Activated CD8-positive, alpha-beta memory T cell treated with anti-CD3 and anti-CD28 coated beads for 4 hours (primary cell): ENCODE measurements around the gene DNM2.
"Not testable (repeated sequence)": the region's sequence is repeated elsewhere in the genome, so short reads cannot be mapped to it uniquely, and the experiment has no call there.

Experiments
- DNase-seq, 2 donors: peaks; one replicate each; pipeline ENCODE4 v3.0.0-alpha.2; 2020; ENCODE audit warnings: low read depth in 2 of 2

The DNM2 gene

DNA sequence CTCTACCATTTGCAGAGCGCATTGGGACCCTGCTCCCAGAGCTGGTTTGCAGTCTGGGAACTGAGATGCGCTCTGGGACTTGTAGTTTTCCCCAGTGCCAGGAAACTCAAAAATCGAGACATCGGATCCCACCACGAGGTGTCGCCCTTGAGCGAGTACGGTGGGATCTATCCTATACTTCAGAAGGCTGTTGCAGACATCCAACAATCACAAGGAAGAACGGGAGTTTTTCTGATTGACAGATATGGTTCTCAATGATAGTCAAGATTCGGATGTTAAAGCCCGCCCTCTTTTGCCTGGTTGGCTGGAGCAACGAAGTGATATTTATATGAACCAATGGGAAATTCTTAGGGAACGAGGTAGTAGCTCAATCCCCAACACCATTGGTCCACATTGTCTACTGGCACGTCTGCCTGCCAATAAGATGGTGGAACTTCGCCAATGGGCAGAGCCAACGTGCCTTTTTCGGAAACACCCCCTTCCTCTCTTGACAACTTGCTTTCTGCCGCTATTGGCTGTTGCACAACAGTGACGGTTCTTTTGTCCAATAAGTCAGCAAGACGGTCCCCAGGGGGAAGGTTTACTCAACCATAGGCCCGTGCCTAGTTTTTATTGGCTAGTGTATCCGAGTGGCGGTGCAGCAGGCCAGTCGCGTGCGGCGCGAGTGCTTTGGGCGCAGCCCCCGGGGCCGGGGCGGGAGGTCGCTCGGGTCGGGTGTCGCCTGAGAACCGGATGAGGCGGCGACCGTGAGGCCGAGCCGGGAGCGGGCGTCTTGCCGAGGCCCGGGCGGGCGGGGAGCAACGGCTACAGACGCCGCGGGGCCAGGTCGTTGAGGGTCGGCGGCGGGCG, at the start of gene DNM2:
Gene DNM2, plus strand, starts transcription at position 724 of the 849 bp plus-strand sequence. CDS start 164 bp downstream, outside the sequence.
- DNase-seq, result peak; percentile 90 to 93

DNA sequence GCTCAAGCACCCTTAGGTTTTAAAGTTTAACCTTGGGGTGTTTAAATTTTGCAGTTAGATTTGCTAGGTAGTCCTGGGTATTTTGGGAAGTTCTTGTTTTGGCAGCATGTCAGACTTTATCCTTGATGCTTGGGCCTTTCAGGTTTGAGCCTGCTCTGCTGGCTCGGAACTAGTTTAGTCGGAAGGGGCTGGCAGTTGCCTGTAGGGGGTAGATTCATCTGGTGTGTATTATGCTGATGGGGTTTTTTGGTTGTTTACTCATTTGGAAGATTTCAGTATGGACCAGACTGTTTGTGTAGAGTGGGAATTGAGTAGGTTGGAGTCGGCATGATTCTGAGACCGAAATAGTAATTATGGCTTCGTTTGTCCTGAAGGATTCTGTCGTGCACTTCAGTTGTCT, 48.6 kb upstream of the DNM2 start:
- DNase-seq, result no peak

DNA sequence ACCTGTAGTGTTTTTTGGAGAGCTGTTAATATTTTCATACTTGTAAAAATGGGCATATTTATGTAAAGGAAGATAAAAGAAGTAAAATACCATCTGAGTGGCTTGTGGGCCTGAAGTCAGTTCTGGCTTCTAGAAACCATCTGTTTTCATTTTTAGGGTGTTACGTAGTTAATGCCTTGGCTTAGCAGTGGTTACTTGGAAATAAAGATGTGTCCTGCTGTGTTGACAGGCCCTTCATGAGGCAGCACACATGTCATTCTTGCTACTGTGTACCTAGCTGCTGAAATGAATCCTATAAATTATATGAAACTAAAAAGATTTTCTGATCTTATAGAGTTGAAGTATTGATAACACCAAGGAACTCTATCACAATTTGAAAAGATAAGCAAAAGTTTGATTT, 47.7 kb upstream of the DNM2 start:
- no peak for DNase-seq

- no peak for DNase-seq
These were observed 46.7 kb upstream of the DNM2 start for GRCh38 chr19:10670876-10671804.

DNA sequence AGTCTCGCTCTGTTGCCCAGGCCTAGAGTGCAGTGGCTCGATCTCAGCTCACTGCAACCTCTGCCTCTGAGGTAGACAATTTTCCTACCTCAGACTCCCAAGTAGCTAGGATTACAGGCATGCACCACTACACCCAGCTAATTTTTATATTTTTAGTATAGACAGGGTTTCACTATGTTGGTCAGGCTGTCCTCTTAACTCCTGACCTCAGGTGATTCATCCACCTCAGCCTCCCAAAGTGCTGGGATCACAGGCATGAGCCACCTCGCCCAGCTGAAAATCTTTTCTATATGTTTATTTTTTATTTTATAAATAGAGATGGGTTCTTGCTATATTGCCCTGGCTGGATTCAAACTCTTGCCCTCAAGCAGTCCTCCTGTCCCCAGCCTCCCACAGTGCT, 46.0 kb upstream of the DNM2 start:
- DNase-seq, result not testable (repeated sequence)

DNA sequence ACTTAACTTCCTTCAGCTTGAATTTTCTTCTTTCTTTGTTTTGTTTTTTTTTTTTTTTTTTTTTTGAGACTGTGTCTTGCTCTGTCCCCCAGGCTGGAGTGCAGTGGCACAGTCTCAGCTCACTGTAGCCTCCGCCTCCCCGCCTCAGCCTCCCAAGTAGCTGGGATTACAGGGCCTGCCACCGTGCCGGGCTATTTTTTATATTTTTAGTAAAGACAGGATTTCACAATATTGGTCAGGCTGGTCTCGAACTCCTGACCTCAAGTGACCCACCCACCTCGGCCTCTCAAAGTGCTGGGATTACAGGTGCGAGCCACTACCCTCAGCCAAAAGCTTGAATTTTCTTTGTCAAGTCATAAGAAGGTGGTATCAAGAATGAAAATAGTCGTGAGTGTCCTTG, 42.7 kb upstream of the DNM2 start:
- DNase-seq, result not testable (repeated sequence)

DNA sequence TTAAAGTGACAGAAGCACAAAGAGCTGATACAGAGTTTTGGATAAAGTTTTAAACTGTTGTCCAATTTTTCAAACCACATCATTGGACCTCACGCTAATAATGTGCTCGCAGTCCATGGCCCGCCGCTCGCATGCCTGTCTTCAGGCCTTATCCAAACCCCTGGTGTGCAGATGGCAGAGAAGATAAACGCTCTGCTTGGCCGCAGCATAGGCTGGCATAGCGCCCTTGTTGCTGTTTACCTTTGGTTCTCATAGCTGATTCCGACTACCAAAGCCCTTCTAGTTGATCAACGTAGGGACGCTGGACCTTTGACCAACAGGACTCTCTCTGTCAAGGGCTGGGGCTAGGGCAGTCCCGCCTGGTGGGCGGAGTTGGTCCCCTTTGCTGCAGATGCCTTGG, 40.1 kb upstream of the DNM2 start:
- DNase-seq, result no peak

DNA sequence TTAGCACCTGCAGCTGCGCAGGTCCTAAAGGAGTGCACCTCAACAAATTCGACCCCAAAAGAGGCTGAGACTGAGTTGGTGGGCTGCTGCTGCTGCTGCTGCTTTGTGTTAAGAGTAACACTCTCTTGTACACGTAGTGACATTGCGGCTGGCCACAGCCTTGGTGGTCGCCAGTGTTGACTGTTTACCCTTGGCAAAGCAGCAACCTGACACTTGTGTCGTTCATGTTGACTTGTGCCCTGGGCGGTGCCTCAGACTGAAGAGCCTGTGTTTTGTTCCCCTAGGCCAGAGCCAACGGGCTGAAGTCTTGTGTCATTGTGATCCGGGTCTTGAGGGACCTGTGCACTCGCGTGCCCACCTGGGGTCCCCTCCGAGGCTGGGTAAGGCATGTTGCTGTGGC, 39.1 kb upstream of the DNM2 start:
- DNase-seq, result no peak

DNA sequence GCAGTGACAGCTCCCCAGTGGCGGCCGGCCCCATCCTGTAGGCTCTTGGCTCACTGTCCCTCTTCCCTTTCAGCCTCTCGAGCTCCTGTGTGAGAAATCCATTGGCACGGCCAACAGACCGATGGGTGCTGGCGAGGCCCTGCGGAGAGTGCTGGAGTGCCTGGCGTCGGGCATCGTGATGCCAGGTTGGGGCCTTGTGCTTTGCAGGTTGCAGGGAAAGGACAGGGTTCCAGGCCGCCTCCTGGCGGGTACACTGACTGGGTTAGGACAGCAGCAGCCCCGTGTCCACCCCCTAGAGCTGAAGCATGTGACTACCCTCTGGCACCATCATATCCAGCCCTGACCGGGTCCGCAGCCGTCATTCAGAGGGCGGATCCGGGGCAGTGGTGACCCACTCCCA, 38.1 kb upstream of the DNM2 start:
- DNase-seq, result no peak

DNA sequence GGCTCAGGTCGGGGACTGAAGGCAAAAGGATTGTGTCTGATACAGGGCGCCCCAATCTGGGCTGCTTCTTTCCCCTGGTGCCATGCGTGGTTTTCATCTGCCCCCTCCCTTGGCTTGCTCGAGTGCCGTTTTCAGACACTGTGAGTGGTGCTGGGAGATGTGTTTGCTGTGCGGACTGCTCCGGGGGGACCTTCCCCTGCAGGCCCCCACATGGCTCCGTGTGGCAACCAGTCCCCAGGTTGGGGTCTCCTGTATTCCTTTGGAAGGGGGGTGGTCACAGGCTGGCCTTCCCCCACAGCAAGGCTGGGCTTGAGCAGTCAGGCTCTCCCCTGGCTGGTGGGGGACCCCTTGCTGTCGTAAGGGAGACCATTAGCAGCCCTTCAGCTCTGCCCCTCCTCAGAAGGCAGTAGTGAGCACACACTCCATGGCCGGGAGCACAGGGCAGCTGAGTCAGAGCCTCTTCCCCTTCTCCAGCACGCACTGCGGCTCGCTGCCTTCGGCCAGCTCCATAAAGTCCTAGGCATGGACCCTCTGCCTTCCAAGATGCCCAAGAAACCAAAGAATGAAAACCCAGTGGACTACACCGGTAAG, 37.2 kb upstream of the DNM2 start:
- DNase-seq, result no peak

DNA sequence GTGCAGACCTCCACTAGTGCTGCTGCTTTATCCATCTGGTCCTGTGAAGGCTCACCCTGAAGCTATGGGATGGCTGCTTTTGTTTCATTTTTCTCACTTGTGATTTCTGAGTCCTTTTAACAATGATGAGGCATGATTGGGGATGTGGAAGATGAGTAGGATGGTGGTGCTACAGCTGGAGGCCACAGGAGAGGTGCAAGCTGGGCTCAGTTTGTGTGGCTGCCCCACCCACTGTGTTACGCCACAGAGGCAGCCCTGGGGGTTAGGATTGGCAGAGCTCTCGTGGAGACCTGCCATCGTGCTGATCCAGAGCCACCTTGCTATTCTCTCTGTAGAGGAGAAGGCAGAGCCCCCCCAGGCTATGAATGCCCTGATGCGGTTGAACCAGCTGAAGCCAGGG, 36.2 kb upstream of the DNM2 start:
- no peak for DNase-seq

DNA sequence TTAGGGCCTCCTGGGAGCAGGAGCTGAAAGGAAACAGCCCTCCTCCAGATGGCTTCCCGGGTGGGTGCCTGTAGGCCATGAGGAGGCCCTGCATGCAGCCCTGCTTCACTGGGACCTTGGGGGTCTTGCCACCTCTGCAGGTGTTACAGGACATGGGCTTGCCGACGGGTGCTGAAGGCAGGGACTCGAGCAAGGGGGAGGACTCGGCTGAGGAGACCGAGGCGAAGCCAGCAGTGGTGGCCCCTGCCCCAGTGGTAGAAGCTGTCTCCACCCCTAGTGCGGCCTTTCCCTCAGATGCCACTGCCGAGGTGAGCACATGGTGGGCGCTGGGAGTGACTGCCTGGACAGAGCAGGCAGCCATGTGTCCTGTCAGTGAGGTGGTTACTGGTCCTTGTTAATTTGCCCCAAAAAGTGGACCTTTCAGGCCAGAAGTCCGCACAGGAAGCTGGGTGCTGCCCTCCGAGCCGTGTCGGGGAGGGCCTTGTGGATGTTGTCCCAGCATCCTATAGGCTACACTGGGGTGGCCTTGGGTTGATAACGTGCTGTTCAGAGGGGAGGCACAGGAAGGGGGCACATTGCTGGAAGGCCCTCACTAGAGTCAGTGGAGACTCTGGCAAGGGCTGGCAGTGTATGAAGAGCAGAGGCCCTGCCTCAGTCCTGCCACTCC, 35.3 kb upstream of the DNM2 start:
- DNase-seq, result no peak

- no peak for DNase-seq
These were observed 34.8 kb upstream of the DNM2 start for GRCh38 chr19:10683064-10683426.

- no peak for DNase-seq
These were observed 34.3 kb upstream of the DNM2 start for GRCh38 chr19:10683582-10683981.

- no peak for DNase-seq
These were observed 32.7 kb upstream of the DNM2 start for GRCh38 chr19:10685210-10685609.

DNA sequence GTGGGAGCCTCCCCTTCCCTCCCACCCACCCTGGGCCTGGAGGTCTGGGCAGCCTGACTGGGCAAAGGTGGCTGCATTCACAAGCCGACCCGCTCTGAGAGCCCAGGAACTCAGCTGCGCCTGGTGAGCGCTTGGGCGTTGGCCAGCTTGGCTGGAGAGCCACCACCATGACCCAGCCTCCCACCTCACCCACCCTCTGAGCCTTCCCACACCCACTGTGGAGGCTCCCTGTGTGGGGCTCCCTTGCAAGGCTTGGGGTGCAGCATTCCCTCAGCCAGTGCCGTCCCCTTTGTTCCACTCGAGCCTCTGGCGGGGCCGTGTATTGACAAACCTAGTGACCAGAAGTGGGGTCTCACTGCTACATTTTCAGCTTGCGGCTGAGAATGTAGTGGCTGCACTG, 31.7 kb upstream of the DNM2 start:
- DNase-seq, result no peak

DNA sequence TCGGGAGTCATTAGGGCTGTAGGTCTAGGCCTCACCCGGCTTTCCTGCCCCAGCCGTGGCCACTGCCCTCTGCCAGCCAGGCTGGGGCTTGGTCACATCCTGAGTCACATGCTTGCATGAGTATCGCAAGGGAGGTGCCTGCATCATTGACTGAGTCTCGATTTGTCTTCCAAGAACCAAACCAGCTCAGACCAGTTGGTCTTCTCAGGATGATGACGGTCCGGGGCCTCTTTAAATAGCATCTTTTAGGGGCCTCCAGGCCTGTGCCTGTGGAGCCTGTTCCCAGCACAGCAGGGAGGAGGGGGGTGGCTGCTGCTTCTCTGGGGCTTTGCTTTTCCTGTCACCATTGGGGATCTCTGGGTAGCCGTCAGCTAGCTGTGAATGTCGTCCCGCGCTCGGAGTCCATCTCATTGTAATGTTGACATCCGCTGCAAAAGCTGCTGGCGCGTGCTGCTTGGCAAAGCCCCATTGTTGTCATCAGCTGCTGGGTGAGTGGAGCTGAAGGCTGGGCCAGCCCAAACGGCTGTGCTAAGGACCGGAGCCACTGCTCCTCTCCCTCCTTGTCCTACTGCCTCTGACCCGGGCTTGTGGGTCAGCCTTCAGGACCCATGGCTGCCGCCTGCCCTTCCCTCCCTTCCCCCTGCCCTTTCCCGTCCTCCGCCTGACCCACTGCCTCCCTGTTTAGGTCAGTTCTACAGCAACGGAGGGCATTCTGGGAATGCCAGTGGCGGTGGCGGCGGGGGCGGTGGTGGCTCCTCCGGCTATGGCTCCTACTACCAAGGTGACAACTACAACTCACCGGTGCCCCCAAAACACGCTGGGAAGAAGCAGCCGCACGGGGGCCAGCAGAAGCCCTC, 31.0 kb upstream of the DNM2 start:
- no peak for DNase-seq

- no peak for DNase-seq
These were observed 30.2 kb upstream of the DNM2 start for GRCh38 chr19:10687518-10688288.

DNA sequence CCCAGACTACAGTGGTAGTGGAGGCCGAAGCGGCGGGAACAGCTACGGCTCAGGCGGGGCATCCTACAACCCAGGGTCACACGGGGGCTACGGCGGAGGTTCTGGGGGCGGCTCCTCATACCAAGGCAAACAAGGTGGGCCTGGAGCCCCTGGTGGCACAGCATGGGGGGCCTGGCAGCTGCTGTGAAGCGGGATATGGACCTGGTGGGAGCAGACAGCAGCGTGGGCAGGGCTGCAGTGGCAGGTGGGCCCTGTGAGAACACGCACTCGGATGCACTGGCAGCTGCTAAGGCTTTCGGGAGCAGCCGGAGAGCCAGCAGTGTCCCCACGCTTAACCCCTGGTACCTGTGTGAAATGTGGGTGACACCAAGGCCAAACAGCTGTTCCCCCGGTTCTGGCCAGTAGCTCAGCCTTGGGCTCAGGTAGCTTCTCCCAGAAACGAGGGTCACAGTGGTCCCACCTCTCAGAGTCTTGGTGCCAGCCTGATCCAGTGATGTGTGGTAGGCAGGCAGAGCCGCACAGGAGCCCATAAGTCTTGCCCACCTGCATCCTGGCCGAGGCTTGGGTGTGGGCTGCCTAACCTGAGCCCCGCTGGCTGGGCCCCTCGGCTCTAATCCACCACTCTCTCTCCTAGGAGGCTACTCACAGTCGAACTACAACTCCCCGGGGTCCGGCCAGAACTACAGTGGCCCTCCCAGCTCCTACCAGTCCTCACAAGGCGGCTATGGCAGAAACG, 29.2 kb upstream of the DNM2 start:
- DNase-seq, result no peak
